Peyer's patch (tissue), 4 donors: ENCODE data around the gene PAPOLB.

Experiments used
- CTCF ChIP-seq, 6 experiments: fragments of 450-650 bp in 4 of 6; fragments of 200-600 bp in 2 of 6; sonication (generic) in 1 of 6; IDR thresholded peaks; one replicate each; pipeline ENCODE4 v1.5.1; 2017 to 2019; ENCODE audit warnings: antibody characterized with exemption in 6 of 6, mild to moderate bottlenecking in 3 of 6, moderate library complexity in 1 of 6
- POLR2A ChIP-seq, 2 donors: fragments of 450-650 bp; IDR thresholded peaks; one replicate each; pipeline ENCODE4 v1.5.1; 2017; ENCODE audit warnings: antibody characterized with exemption in 2 of 2, mild to moderate bottlenecking in 2 of 2, moderate library complexity in 2 of 2

DNA sequence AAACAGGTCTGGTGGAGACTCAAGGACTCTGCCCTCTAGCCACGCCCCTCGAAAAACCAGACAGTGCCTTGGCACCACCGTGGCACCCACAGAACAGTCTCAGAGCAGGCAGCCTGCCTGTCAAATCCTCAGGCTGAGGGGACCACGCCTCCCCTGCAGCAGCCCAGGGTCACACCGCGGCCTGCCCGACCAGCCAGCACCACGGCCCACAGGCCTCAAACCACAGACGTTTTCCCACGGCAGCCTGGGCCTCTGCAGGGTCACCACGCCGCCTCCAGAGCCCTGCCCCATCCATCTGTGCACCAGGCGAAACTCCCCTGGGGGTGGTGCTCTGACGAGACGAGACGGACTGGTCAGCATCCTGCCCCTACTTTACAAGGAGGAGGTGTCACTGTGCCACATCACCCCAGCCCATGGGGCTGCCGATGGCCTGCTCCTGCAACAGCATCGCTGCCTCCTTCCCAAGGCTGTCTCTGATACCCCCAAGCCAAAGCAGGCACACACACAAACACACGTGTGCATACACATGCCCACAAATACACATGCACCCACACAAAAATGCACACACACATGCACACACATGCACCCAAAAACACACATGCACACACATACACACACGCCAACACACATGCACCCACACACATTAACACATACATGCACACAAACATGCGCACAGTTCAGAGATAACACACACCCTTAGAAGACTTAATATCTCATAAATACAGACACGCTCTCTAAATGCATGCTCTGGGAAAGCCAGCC, 24.6 kb downstream of the PAPOLB start:
- TF ChIP-seq CTCF (IDR thresholded peaks at IDR 0.05) (no peak), POLR2A (IDR thresholded peaks at IDR 0.05) (no peak)
